ENCODE measurements around the gene CD7. TPM values are rescaled to one million over a fixed set of nuclear protein-coding genes. Genes with fewer than 3 reads are reported as not detected.

The CD7 gene
- total RNA-seq, 2 experiments from 2014 or later = not detected

GRCh38 chr17:82297280-82297713 is 20.1 kb downstream of the CD7 start:
- peak overlapping the region; percentile 89 for H3K4me2 ChIP-seq (ENCODE audit: low read length)
- H2AFZ ChIP-seq (ENCODE audit: low read length) = peak overlapping the region; percentile 91
- peak overlapping the region; percentile 57 for H3K27ac ChIP-seq (ENCODE audit: low read depth, low read length, poor library complexity, severe bottlenecking)
- BruUV-seq (replicated peaks) = no TSS peak
- no peaks in the 10 kb centered on the region for H3K9me3 ChIP-seq (ENCODE audit: low read length)
- peaks cover 47% of the 10 kb centered on the region for H3K4me1 ChIP-seq (ENCODE audit: insufficient read depth, low read length, poor library complexity, severe bottlenecking)
- H3K4me3 ChIP-seq (ENCODE audit: low read depth, low read length, poor library complexity, severe bottlenecking) = peak overlapping the region; percentile 66
- no peak for TF ChIP-seq EZH2phosphoT487 (IDR thresholded peaks at IDR 0.05; ENCODE audit: borderline replicate concordance, low read depth, low read length)
- TF ChIP-seq CTCF (conservative IDR thresholded peaks at IDR 0.05; ENCODE audit: low read length) = peak; percentile 3; the same call in 1 of the 2 replicates
- DNase-seq (ENCODE audit: low spot score) = peak; percentile 71
- H4K20me1 ChIP-seq (ENCODE audit: insufficient read depth, low read length) = no peaks in the 10 kb centered on the region
- no peaks in the 10 kb centered on the region for H3K36me3 ChIP-seq (ENCODE audit: insufficient read depth, low read length)
- intact Hi-C loops (cut with micrococcal nuclease; ENCODE audit: unreplicated experiment) = loop anchor here (10.0 kb wide), 2 partner anchors 198 to 258 kb away; no protein-coding TSS in a partner anchor
- H3K9me2 ChIP-seq (ENCODE audit: insufficient read depth, low read length) = no peaks in the 10 kb centered on the region
- peaks cover 1% of the 10 kb centered on the region; the same call in 1 of the 2 replicates for H3K79me2 ChIP-seq (ENCODE audit: insufficient read depth, low read depth, low read length)
- POLR2A ChIA-PET = interaction anchor here (0.7 to 3.3 kb wide), 7 partner anchors 10 to 251 kb away, joined by 3 to 22 read pairs (median 4); partner anchors contain the start of gene TEX19
- CTCF ChIA-PET (ENCODE audit: unreplicated experiment) = no interaction called here

GRCh38 chr17:82296511-82297279 is 20.7 kb downstream of the CD7 start:
- peak overlapping the region; percentile 89 for H3K4me2 ChIP-seq (ENCODE audit: low read length)
- H3K4me1 ChIP-seq (ENCODE audit: insufficient read depth, low read length, poor library complexity, severe bottlenecking) = peaks cover 52% of the 10 kb centered on the region
- POLR2A ChIA-PET = interaction anchor here (0.7 to 3.3 kb wide), 7 partner anchors 9 to 252 kb away, joined by 3 to 22 read pairs (median 4); partner anchors contain the start of gene TEX19
- no peaks in the 10 kb centered on the region for H4K20me1 ChIP-seq (ENCODE audit: insufficient read depth, low read length)
- peak overlapping the region; percentile 91 for H2AFZ ChIP-seq (ENCODE audit: low read length)
- H3K27ac ChIP-seq (ENCODE audit: low read depth, low read length, poor library complexity, severe bottlenecking) = peak overlapping the region; percentile 57
- no peaks in the 10 kb centered on the region for H3K9me2 ChIP-seq (ENCODE audit: insufficient read depth, low read length)
- CTCF ChIA-PET (ENCODE audit: unreplicated experiment) = no interaction called here
- BruUV-seq (replicated peaks) = no TSS peak
- H3K36me3 ChIP-seq (ENCODE audit: insufficient read depth, low read length) = no peaks in the 10 kb centered on the region
- peak overlapping the region; percentile 66 for H3K4me3 ChIP-seq (ENCODE audit: low read depth, low read length, poor library complexity, severe bottlenecking)
- intact Hi-C loops (cut with micrococcal nuclease; ENCODE audit: unreplicated experiment) = loop anchor here (10.0 kb wide), 2 partner anchors 198 to 258 kb away; no protein-coding TSS in a partner anchor
- H3K79me2 ChIP-seq (ENCODE audit: insufficient read depth, low read depth, low read length) = peaks cover 7% of the 10 kb centered on the region; the same call in 1 of the 2 replicates
- DNase-seq (ENCODE audit: low spot score) = peak; percentile 38
- no peaks in the 10 kb centered on the region for H3K9me3 ChIP-seq (ENCODE audit: low read length)
- no peak for TF ChIP-seq EZH2phosphoT487 (IDR thresholded peaks at IDR 0.05; ENCODE audit: borderline replicate concordance, low read depth, low read length)
- TF ChIP-seq CTCF (conservative IDR thresholded peaks at IDR 0.05; ENCODE audit: low read length) = no peak

Data from OCI-LY7 (cell line).